Head of caudate nucleus (tissue), 42 donors: Measurements from ENCODE around the gene TMEM168.
"Not testable (repeated sequence)": the region's sequence is repeated elsewhere in the genome, so short reads cannot be mapped to it uniquely, and the experiment has no call there.

ENCODE experiments used
- DNase-seq, 42 donors: peaks; one replicate each; pipeline versions ENCODE4 v3.0.0 to v3.0.0-alpha.2; 2020 to 2021; ENCODE audit warnings: mixed read lengths in 7 of 42
- intact Hi-C: fragments of 100-400 bp; cut with DNase I; formaldehyde crosslinking; loops from one replicate; pipeline ENCODE4 v1.15.0; 2022

Gene TMEM168, protein sequence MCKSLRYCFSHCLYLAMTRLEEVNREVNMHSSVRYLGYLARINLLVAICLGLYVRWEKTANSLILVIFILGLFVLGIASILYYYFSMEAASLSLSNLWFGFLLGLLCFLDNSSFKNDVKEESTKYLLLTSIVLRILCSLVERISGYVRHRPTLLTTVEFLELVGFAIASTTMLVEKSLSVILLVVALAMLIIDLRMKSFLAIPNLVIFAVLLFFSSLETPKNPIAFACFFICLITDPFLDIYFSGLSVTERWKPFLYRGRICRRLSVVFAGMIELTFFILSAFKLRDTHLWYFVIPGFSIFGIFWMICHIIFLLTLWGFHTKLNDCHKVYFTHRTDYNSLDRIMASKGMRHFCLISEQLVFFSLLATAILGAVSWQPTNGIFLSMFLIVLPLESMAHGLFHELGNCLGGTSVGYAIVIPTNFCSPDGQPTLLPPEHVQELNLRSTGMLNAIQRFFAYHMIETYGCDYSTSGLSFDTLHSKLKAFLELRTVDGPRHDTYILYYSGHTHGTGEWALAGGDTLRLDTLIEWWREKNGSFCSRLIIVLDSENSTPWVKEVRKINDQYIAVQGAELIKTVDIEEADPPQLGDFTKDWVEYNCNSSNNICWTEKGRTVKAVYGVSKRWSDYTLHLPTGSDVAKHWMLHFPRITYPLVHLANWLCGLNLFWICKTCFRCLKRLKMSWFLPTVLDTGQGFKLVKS

DNA sequence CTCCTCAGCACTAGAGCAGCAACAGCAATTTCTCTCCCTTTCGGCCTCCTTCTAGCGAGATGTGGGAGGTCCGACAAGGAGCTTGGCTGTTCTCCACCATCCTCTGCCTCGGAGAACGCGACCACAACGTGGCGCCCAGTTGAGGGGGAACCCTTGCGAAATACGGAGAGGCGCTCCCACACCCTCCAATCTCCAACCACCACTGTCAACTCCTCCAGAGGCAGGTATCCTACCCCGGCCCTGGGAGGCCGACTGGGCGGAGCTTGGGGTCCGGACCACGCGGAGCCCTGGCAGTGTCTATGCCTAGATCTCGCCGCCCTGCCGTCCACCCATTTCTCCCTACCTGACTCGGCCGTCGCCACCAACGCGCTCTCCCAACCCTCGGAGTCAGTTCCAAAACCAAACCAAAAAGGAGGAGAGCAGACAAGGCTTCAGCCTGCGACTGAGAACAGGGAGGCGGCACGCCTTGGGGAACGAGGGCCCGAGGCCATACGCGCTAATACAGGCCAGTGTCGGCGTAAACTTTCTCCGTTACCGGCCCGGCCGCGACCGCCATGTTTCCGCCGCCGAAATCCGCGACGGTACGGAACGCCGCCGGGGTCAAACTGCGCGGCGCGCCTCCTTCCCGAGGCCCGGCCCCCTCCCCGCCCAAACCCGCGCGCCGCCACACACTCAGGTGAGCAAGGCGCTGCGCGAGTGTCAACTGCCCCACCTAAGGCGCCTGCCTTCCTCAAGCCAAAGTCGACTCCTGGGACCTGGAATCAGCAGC, at the start of gene TMEM168:
Gene TMEM168 (minus strand): TSS at position 577 of the 769 bp plus-strand sequence. CDS start 5,568 bp downstream, outside the sequence.
- intact Hi-C loops = loop anchor here (10.0 kb wide), 1 partner anchor 145 kb away; a partner anchor contains a TSS
- peak; percentile 46 to 93 (median 83) for DNase-seq

DNA sequence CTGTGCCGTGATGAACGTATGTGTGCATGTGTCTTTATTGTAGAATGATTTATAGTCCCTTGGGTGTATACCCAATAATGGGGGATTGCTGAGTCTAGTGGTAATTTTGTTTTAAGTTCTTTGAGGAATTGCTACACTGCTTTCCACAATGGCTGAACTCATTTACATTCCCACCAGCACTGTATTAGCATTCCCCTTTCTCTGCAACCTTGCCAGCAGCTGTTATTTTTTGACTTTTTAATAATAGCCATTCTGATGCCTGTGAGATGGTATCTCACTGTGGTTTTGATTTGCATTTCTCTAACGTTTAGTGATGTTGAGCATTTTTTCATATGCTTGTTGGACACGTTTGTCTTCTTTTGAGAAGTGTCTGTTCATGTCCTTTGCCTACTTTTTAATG, 45.7 kb upstream of the TMEM168 start:
- DNase-seq, intact Hi-C loops: not testable (repeated sequence)

DNA sequence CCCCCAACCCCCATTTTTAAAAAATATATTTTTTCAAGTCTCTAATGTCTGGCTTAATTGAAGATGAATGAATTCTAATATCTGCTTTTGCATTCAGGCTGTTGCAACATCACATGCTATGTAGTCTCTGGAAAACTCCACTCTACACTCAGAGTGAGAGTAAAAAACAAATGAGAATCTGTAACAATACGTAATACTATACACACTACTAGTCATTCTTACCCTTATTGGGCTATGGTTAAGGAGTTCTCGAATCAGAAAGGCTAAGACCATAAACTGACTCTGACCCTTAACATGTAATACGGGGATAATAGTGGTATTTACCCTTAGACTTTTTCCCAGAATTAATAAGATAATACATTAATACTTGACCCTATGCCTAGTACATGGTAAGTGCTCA, 42.9 kb upstream of the TMEM168 start:
- DNase-seq = no peak
- intact Hi-C loops = no loop called here

DNA sequence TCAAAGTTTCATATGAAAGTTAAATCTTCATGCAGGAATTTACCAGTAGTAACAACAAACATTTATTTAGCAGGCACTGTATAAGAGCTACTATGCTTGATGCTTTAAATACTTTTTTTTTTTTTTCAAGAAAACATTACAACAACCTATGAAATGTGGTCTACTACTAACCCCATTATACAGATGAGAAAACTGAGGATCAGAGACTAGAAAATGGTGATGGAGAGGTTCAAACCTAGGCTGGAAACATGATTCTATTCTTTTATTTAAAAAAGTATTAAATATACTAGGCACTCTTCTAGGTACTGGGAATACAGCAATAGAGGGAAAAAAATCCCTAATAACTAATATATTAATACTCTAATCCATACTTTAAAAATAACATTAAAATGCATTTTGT, 40.6 kb upstream of the TMEM168 start:
- intact Hi-C loops = no loop called here

DNA sequence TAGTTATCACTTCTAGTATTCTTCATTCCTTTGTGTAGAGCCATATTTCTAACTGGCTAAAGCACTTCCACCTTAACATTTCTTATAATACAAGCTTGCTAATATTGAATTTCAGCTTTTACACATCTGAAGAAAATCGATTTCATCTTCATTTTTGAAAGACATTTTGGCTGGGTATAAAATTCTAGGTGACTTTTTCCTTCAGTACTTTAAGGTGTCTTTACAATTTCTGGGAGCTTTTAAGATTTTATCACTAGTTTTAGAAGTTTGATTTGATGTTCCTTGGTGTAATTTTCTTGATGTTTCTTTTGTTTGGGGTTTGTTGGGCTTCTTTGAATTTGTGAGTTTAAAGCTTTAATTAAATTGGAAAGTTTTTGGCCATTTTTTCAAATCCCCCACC, 38.5 kb upstream of the TMEM168 start:
- intact Hi-C loops = no loop called here
- no peak for DNase-seq

More for the DNA sequence above, 40.6 kb upstream of the TMEM168 start:
- no peak for DNase-seq

DNA sequence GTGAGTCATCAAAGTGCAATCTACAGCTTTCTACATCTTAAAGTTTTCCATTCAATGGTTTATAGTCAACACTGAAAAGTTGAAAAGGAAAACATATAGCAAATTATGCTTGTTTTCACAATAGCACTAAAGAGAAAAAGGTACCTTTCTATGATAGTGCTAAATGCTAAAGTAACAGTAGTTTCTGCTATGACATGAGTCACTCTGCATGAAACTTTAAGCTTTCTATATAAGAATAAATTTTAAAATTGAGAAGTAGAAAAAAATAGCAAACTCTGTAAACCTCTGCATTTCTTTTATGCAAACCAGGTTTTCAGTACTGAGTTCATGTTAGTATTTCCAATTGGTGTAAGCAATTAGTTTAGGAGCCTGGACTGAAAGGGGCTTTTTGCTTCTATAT, 31.2 kb upstream of the TMEM168 start:
- DNase-seq = no peak
- intact Hi-C loops = no loop called here

DNA sequence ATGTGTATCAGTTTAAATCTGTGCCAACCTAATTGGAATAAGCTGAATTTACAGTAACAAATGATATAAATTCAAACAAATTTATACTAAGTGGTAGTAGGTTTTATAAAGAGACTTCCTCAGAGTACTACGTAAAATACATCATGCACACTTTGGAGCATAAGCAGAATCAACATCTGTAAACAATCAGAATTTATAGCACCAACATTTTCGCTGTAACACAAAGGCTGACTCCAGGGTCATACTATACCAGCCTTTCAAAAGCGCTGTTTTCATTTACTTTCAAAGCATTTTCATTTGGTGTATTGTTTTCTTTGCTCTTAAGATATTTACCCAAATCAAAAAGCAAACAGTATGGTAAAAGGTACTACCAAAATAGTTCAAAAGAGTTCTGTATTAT, 29.3 kb upstream of the TMEM168 start:
- no peak for DNase-seq

DNA sequence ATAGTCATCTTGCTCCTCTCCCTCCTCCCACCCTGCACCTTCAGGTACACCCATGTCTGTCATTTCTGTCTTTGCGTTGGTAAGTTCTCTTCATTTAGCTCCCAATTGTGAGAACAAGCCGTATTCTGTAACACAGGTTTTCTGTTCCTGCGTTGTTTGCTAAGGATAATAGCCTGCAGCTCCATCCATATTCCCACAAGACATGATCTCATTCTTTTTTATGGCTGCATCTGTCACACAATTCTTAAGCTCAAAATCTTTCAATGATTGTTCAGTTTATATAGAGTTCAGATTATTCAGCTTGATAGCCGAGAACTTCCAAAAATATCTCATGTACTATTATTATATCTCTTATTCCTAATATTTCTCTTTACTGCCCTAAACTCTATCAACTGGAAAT, 16.0 kb upstream of the TMEM168 start:
- peak in 4 of 42 donors; percentile 13 to 62 (median 28) for DNase-seq
- intact Hi-C loops = no loop called here

More for the DNA sequence above, 29.3 kb upstream of the TMEM168 start:
- intact Hi-C loops = no loop called here

DNA sequence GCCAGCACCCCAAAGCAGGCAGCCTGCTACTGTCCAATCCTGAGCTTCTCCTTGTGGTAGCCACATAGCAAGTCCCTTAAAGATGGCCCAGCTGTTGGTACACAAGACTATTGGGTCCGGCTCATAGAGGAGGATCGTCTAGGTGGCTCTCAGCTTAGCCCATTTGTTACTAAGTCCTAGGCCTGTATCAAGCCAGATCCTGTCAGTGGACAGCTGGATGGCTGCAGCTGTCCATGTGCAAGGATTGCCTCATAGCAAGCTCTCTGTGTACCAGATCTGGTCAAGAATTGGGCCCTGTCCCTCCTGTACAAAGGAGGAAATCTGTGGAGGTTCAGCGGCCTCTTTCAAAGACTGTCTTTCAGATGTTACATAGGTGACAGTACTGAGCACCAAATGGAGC, 12.2 kb upstream of the TMEM168 start:
- intact Hi-C loops = no loop called here
- DNase-seq = no peak

DNA sequence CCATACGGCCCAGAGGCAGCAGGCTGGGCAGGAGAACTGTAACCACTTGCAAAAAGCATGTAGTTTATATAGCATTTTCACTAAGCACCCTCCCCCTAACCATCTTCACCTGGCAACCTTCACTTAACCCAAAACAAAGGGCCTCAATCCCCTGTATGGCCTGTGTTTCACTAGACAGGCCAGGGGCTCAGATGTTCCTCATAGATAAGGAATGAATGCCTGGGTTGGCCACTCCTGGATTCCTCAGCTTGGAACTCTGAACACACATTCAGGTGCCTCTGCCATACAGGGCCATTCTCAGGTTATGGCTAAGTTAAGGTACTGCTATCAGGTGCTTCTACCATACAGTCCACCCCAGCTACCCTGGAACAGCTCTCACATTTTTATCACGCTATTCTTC, 10.3 kb upstream of the TMEM168 start:
- intact Hi-C loops = no loop called here
- DNase-seq = no peak

DNA sequence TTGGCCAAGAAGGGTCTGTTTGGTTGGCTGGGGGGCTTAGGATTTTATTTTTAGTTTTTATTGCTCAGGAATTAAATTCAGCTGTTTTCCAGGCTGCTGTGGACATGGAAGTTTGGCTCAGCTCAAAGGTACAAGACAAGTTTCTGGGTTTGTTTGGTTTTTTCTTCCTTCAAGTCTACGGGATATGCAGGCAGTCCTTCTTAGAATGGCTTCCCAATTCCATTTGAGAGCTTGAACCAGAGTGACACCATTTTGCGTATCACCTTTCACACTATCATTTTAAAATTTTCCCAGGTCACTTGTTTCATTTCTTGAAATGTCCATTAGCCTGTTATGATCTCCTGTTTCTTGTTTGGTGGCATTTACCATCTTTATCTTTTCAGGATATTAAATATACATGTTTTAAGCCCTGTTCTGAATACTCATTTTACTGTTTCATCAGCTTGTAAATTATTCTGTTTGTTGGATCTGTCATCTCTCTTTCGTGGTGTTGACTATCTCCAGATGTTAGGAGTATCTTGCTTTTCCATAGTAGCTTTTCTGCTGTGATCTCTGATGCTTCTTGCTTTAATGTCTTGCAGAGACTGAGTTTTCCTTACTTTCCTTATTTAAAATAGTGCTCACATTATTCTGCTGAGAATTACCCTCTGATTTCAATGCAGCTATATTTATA, 9.4 kb upstream of the TMEM168 start:
- intact Hi-C loops = no loop called here
- DNase-seq = no peak

DNA sequence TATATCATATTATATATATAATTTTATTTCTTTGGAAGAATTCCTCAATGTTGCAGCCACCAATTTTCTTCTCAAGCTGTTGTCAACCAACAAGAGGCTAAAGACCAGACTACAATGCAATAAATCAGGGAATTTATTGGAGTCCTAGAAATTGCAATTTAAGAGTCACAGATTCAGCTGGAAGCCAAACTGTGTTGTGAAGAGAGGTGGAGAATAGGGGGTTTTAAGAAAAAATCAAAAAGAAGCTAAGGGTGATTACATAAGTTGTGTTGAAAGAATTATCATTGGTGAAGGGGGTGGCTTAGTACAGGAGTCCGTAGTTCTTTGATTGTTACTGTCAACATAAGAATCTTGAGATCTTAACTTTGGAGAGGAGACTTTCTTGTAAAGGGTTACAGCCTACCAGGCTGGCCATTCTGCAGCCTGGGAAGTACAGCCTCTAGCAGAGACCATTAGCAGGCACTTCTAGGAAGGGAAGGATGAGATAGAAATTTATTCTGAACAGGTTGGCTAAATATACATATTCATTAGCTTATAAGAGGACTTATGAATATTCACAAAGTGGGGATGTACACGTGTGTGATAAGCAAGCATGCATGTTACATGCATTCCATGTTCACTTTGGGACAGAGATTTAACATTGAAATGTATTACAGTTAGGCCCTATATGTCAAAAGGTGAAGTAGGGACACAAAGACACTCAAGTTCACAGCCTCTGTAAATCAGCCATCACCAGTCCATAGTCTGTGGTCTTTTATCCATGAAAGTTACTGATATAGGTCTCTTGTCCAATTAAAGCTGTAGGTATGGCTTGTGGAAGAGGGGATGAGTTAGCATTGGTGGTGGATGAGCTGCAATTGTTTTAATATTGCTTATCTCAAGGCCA, 8.3 kb upstream of the TMEM168 start:
- intact Hi-C loops = no loop called here
- no peak for DNase-seq

DNA sequence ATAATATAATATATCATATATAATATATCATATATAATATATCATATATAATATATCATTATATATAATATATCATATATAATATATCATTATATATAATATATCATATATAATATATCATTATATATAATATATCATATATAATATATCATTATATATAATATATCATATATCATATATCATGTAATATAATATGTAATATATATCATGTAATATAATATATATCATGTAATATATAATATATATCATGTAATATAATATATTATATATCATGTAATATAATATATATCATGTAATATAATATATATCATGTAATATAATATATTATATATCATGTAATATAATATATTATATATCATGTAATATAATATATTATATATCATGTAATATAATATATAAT, 6.4 kb upstream of the TMEM168 start:
- DNase-seq, intact Hi-C loops: not testable (repeated sequence)

DNA sequence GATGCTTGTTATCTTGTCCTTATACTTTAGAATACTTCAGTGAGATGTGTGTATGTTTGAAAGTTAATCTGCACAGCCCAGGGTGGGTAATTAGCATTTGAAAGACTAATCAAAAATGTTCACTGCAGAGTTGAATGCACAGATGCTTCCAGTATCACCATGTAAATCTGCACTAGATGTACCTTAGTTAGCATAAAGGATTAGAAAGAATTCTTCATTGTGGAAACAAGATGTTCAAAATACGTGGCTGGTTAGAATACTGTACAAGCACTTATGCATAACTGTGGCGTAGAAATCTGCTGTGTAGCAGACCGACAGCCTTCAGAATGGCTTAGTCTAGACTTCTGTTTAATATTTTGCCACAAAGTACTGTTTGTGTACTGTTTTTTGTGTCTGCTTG, 2.2 kb upstream of the TMEM168 start:
- intact Hi-C loops = no loop called here
- no peak for DNase-seq

DNA sequence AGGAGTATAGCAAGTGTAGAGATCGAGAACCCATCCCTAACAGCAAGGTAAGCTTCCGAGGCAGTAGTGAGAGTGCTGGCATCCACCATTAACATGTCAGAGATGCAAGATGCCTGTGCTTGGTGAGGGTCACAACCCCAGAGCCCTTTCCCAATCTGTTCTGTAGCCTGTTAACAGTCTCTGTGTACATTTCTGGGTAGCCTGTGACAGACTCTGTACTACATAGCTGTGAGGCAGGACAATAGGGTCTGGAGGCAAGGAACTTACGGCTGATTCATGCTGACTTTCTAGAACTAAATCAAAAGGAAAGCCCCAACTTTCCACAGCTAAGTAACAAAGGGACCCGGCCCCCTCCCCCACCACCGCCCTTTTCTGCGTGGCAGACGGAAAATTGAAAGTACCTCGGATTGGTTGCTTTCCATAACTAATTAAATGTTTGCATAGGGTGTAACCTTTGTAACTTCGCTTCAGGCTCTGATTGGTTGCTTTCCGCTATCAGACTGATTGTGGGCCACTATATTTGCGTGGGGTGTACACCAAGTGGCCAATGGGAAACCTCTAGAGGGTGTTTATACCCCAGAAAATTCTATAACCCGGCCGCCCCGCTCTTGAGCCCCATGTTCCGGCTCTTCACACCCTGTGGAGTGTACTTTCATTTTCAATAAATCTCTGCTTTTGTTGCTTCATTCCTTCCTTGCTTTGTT, 1.4 kb upstream of the TMEM168 start:
- intact Hi-C loops = no loop called here

DNA sequence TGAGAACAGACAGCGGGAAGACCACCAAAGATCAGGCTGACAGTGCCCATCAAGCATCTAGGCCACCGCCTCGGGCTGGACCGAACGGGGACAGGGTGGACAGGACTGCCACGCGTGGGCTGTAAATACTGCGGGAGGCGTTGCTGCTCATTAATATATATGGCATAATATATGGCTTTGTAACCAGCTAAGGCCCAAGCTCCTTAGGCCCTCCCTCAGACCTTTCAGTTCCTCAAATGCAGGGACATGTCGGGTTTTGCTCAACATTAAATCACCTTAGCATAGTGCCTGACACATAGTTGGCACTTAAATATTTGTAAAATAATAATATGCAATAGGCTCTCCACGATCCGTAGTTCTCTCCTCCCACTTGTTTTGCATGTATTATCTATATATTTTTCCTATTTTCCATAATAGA, 402 bp upstream of the TMEM168 start:
- intact Hi-C loops = no loop called here
- no peak for DNase-seq

More for the DNA sequence above, 1.4 kb upstream of the TMEM168 start:
- no peak for DNase-seq

DNA sequence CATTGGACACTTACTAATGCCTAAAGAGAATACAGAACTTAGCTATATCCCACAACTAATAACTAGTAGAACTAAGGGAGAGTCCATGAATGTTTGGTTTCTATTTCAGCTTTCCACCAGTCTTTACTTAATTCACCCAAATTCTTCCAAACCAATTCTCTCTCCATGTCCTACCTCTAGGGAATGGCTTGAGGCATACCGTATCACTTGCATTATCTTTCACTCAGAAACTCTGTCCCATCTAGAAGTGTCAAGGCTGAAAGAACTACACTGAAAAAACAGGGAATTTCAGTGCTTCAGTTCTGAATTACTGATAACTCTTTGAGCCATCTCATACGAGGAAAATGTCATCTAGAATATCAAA, 758 bp downstream of the TMEM168 start:
- intact Hi-C loops = loop anchor here (10.0 kb wide), 1 partner anchor 145 kb away; a partner anchor contains a TSS
- no peak for DNase-seq
